Fibroblast of lung (primary cell): ENCODE measurements around the gene WDR89.

ENCODE experiments used
- CTCF ChIP-seq, 2 donors: IDR thresholded peaks in 1 of 2; conservative IDR thresholded peaks in 1 of 2; 1 replicate in 1 of 2; 2 replicates in 1 of 2; pipeline ENCODE4 v1.5.1; 2011 to 2012; ENCODE audit warnings: low read length in 2 of 2, control low read depth in 1 of 2, inconsistent platforms in 1 of 2, low read depth in 1 of 2, mild to moderate bottlenecking in 1 of 2
- EZH2 ChIP-seq: IDR thresholded peaks from 2 replicates; pipeline ENCODE4 v1.5.1; 2012; ENCODE audit warnings: low read length, control low read depth, mild to moderate bottlenecking; ENCODE audit errors: missing control alignments

- TF ChIP-seq CTCF (conservative IDR thresholded peaks at IDR 0.05 in 1 of 2, IDR thresholded peaks at IDR 0.05 in 1 of 2; ENCODE audit: low read depth in 1 of 2, low read length in 2 of 2) (no peak), EZH2 (no peak)
These were observed 30.9 kb upstream of the WDR89 start for GRCh38 chr14:63672417-63673180.
